ENCODE results near the gene TPI1. TPM values are rescaled to one million over a fixed set of nuclear protein-coding genes. Genes with fewer than 3 reads are reported as not detected.

TPI1 gene
- total RNA-seq, 2 donors from 2014 or later, result 404 to 443 TPM

- Histone ChIP-seq H3K4me3 (no peak overlapping the region), H3K27ac (no peak overlapping the region), H3K36me3 (no peaks in the 10 kb centered on the region), H3K9me3 (no peaks in the 10 kb centered on the region), H3K4me1 (replicated peaks) (no peaks in the 10 kb centered on the region), H3K27me3 (replicated peaks; ENCODE audit: insufficient read depth) (no peaks in the 10 kb centered on the region)
- DNase-seq (ENCODE audit: low spot score), result no peak
- WGBS, result 68% methylated on average over 10 of the region's 10 CpGs
- TF ChIP-seq POLR2AphosphoS5 (IDR thresholded peaks at IDR 0.05) (no peak), CTCF (IDR thresholded peaks at IDR 0.05) (no peak), POLR2A (IDR thresholded peaks at IDR 0.05) (no peak)
- intact Hi-C loops (cut with DNase I), result no loop called here
Measured at GRCh38 chr12:6839482-6840201, 27.7 kb upstream of the TPI1 start.

- H3K27me3 ChIP-seq (replicated peaks; ENCODE audit: insufficient read depth), result no peaks in the 10 kb centered on the region
- no peak overlapping the region for H3K27ac ChIP-seq
- H3K4me1 ChIP-seq (replicated peaks), result no peaks in the 10 kb centered on the region
- no peaks in the 10 kb centered on the region for H3K36me3 ChIP-seq
- H3K9me3 ChIP-seq, result no peaks in the 10 kb centered on the region
- 75% methylated on average over 1 of the region's 1 CpG for WGBS
- TF ChIP-seq CTCF (IDR thresholded peaks at IDR 0.05) (no peak), POLR2AphosphoS5 (IDR thresholded peaks at IDR 0.05) (no peak), POLR2A (IDR thresholded peaks at IDR 0.05) (no peak)
- intact Hi-C loops (cut with DNase I), result no loop called here
- no peak for DNase-seq (ENCODE audit: low spot score)
- no peak overlapping the region for H3K4me3 ChIP-seq
Measured at GRCh38 chr12:6840330-6840729, 27.0 kb upstream of the TPI1 start.

- intact Hi-C loops (cut with DNase I), result no loop called here
- no peaks in the 10 kb centered on the region for H3K36me3 ChIP-seq
- DNase-seq (ENCODE audit: low spot score), result no peak
- WGBS, result 60% methylated on average over 23 of the region's 24 CpGs
- H3K27me3 ChIP-seq (replicated peaks; ENCODE audit: insufficient read depth), result no peaks in the 10 kb centered on the region
- TF ChIP-seq POLR2AphosphoS5 (IDR thresholded peaks at IDR 0.05) (no peak), CTCF (IDR thresholded peaks at IDR 0.05) (no peak), POLR2A (IDR thresholded peaks at IDR 0.05) (no peak)
- no peak within 1 kb of the TSS for H3K27ac ChIP-seq
- no peaks in the 10 kb centered on the region for H3K9me3 ChIP-seq
- H3K4me1 ChIP-seq (replicated peaks), result no peaks in the 10 kb centered on the region
- no peak within 1 kb of the TSS for H3K4me3 ChIP-seq
Measured at GRCh38 chr12:6840761-6841515, 26.4 kb upstream of the TPI1 start, which contains the start of gene GNB3. Gene GNB3, plus strand, starts transcription at chr12:6840925. Its CDS starts 363 bp downstream, at chr12:6841288.

GRCh38 chr12:6842075-6842474 is 25.3 kb upstream of the TPI1 start:
- Histone ChIP-seq H3K4me3 (no peak overlapping the region), H3K27me3 (replicated peaks; ENCODE audit: insufficient read depth) (no peaks in the 10 kb centered on the region), H3K4me1 (replicated peaks) (no peaks in the 10 kb centered on the region), H3K27ac (no peak overlapping the region), H3K9me3 (no peaks in the 10 kb centered on the region), H3K36me3 (no peaks in the 10 kb centered on the region)
- WGBS, result 85% methylated on average over 4 of the region's 4 CpGs
- no peak for DNase-seq (ENCODE audit: low spot score)
- intact Hi-C loops (cut with DNase I), result no loop called here
- TF ChIP-seq CTCF (IDR thresholded peaks at IDR 0.05) (no peak), POLR2AphosphoS5 (IDR thresholded peaks at IDR 0.05) (no peak), POLR2A (IDR thresholded peaks at IDR 0.05) (no peak)

Data from prostate gland (tissue), 2 donors.